Measurements from ENCODE around the gene ALDH3B1.

Gene ALDH3B1

DNA sequence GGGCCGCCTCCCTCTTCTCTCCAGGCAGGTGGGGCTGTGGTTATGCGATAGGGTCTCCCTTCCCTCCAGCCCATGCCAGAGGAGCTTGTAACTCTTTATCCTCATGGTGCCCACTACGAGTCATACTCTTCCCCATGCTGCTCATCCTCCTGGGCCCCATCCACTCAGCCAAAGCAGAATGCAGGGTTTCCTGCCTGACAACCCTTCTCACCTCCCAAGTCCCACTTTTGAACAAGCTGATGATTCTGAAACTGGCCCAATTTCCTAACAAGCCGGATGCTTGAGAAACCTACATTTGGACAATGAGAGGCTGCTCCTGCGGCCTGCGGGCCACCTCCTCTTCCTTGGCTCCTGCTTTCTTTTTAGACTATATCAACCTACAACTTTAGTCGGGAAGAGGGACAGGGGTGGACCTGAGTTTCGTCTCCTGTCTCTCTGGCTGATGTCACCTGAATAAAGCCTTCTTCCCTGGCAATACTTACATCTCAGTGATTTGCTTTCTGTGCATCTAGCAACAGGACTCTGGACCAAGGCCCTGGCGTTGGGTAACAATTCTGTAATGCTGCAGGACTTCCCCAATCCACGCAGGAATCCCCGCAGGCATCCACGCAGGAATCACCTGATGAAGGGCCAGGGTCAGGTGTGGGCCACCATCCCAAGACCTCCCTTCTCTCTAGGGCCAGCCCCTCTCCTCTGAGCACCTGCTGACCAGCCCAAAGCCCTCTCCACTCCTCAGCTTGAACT is 18.8 kb downstream of the ALDH3B1 start:
- no peak for DNase-seq (ENCODE audit: extremely low read depth in 1 of 2, low read depth in 1 of 2)

DNA sequence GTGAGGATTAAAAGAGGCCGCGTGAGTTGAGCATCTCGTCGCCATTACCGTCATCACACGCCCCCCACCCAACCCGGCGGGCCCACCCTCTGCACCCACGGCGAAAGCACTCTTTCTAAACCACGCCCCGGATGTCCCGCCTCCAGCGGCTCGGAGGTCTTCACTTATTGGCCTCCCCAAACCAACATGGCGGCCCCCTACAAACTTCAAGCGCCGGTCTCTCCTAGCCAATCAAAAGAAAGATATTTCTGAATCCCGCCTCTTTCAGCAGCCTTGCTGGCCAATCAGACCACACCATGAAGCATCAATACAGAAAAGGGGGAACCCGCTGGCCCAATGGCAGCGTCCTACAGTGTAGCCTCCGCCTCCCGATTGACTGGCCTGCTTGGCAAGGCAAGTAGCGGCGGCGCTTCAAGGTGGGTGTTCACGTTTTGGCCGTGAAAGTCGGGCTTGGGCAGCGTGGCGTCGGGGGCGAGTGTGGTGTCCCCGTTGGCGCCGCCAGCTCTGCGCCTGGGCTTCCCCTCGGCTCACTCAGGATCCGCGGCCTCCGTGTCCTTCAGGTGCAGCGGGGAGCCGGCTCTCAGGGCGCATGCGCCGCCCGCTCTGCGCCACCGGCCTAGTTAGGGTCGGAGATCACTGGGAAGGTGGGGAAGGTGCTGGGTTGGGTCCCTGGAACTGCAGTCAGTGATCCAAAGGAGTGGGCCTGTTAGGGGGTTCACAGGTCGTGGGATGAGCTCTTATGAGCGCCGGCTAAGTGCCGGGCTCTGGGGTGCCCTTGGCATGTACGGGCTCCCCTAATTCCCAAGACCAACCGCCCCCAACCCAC is 20.4 kb downstream of the ALDH3B1 start, which contains the start of gene NDUFS8:
TSS of gene NDUFS8 (plus strand) at position 364 of the 826 bp plus-strand sequence. CDS start 1,471 bp downstream, outside the sequence.
- peak; percentile 82 to 94 for DNase-seq (ENCODE audit: extremely low read depth in 1 of 2, low read depth in 1 of 2)

DNA sequence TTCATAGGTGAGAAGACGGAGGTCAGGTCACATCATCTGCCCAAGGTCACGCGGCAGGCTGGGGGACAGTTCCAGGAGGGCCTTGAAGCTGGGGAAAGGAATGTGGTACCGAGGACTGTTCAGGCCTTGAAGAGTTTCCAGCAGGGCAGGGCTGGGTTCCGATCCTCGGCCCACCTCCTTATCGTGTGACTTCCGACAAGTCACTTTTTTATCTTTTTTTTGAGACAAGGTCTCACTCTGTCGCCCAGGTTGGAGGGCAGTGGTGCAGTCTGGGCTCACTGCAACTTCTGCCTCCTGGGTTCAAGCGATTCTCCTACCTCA is 21.0 kb downstream of the ALDH3B1 start:
- no peak for DNase-seq (ENCODE audit: extremely low read depth in 1 of 2, low read depth in 1 of 2)

DNA sequence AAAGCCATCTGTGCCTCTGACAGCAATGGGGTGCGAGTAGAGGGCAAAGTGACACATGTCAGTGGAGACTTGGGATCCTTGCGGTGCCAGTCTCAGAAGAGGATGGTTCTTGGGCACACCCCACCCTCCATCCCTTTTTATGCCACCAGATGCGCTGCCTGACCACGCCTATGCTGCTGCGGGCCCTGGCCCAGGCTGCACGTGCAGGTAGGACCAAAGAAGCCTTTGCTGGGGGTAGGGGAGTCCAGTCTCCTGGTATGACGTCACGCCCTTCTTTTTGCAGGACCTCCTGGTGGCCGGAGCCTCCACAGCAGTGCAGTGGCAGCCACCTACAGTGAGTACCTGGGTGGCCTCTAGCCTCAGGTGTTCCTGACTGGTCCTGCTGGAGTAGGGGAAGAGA is 21.9 kb downstream of the ALDH3B1 start:
- DNase-seq (ENCODE audit: extremely low read depth in 1 of 2, low read depth in 1 of 2): no peak

DNA sequence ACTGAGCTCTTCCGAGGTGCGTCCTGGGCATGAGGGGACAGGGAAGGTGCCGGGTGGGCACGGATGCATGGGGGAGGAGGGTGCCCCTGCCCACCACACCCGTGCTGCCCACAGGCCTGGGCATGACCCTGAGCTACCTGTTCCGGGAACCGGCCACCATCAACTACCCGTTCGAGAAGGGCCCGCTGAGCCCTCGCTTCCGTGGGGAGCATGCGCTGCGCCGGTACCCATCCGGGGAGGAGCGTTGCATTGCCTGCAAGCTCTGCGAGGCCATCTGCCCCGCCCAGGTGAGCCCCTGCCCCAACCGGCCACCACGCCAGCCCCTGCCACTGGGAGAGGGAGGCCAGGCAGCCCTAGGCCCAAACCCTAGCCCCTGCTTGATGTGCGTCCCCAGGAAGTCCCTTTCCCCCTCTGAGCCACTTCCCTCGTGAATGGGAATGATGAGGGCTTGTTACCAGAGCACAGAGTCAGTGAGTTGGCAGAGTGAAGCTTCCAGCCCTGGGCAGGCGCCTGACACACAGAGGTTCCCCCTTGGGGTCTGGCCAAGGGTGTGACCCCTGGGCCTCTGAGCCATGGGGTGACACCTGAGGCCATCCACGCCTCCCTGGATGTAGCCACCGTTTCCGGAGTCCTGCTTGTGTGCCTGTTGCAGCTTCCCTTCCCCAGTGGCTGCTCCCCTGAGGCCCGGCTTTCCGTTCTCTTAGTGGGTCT is 23.0 kb downstream of the ALDH3B1 start:
- DNase-seq (ENCODE audit: extremely low read depth in 1 of 2, low read depth in 1 of 2): no peak

DNA sequence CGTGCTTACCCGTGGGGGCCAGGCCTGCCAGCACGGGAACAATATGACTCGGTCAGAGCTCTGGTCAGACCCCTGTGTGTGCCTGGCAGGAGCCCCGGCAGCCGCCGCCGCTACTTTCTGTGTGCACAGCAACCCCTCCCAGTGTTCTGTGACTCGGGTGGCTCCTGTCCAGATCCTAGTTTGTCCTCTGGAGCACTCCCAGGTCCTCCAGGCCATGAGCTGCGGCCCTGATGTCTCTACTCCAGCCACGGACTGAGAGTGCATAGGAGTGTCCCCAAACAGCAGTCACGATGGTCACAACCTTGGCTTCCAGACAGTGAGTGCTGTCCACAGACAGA is 23.6 kb downstream of the ALDH3B1 start:
- DNase-seq (ENCODE audit: extremely low read depth in 1 of 2, low read depth in 1 of 2): no peak

DNA sequence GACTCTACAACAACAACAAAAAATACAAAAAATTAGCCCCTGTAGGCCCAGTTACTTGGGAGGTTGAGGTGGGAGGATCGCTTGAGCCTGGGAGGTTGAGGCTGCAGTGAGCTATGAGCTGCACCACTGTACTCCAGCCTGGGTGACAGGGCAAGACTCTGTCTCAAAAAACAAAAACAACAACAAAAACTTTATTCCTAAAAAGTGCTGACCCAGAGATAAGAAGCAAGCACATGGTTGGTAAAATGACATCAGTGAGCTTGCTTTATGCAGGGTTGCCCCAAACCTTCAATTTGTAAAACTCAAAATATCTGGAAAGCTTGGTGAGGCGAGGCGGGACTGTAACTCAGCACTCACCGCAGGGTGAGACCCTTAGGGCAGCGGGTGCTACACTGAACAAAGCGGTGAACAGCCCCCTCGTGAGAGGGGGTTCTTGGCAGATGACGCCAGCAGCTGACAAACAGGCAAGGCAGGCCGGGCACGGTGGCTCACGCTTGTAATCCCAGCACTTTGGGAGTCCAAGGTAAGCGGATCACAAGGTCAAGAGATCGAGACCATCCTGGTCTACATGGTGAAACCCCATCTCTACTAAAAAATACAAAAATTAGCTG is 25.2 kb downstream of the ALDH3B1 start:
- DNase-seq (ENCODE audit: extremely low read depth in 1 of 2, low read depth in 1 of 2): no peak

DNA sequence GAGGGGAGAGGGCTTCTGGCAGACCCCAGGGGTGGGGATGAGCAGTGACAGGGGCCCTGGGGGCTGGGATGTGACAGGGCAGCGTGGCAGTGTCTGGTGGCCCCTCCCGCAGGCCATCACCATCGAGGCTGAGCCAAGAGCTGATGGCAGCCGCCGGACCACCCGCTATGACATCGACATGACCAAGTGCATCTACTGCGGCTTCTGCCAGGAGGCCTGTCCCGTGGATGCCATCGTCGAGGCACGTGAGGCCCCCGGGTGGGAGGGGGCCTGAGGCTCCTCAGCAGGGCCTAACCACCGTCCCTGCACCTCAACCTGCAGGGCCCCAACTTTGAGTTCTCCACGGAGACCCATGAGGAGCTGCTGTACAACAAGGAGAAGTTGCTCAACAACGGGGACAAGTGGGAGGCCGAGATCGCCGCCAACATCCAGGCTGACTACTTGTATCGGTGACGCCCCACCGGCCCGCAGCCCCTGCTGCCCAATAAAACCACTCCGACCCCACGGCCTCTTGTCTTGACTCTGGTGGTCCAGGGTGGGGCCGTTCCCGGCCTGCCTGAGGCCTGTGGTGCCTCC is 26.1 kb downstream of the ALDH3B1 start:
- no peak for DNase-seq (ENCODE audit: extremely low read depth in 1 of 2, low read depth in 1 of 2)

DNA sequence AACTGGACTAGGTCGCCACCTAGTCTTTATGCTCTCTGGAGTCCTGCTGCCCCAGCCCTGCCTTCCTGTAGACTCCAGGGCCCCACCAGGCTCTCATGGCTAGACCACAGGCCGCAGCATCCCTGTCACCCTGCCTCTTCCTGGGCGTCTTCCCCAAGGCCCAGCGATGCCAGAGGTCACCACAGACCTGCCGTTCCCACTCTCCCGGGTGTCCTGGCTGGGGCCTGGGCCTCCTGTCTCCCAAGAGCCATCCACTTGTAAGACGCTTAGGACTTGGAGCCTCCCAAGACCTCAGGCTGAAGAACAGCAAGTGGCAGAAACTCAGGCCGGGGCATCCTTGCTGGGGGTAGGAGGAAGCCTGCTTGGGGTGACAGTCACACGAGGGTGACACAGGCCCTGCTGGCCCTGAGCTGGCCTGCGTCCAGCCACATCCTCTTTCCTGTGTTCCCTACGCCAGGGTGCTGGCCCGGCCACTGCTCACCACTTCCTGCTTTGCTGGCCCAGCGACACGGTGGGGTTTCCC is 26.7 kb downstream of the ALDH3B1 start:
- no peak for DNase-seq (ENCODE audit: extremely low read depth in 1 of 2, low read depth in 1 of 2)

DNA sequence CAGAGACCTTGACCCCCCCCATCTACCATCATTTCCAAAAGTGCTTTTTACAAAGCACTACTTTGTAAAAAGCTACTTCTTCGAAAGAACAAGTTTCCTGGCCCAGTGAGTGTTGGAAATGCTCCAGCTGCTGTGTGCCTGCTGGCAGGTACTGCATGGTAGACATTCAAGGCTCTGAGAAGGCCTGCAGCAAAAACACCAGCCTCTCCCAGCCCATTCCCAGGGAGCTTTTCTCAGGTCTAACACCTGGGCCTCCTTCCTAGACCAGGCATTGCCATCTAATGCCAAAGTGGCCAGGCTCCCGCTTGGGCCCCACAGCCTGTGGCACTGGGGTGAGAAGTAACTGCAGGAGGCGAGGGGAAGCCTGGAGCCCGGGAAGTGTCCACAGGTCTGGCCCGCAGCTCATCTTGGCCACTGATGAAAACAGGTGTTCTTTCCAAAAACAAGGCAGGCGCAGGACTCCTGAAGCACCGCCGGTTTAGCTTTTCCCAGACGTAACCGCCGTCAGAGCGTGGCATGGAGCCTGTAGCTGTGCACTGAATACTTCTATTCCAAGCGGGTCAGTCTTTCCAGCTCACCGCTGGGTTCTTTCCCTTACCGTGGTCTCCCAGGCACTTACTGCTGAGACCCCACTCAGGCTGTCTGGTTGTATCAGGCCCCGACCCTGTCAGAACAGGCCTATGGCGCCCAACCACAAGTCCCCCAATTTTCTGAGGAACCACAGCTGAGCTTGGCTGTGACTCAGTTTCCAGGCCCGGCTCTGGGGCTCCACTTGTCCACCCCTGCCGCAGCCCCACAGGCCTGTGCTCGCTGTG is 27.5 kb downstream of the ALDH3B1 start:
- DNase-seq (ENCODE audit: extremely low read depth in 1 of 2, low read depth in 1 of 2): no peak

DNA sequence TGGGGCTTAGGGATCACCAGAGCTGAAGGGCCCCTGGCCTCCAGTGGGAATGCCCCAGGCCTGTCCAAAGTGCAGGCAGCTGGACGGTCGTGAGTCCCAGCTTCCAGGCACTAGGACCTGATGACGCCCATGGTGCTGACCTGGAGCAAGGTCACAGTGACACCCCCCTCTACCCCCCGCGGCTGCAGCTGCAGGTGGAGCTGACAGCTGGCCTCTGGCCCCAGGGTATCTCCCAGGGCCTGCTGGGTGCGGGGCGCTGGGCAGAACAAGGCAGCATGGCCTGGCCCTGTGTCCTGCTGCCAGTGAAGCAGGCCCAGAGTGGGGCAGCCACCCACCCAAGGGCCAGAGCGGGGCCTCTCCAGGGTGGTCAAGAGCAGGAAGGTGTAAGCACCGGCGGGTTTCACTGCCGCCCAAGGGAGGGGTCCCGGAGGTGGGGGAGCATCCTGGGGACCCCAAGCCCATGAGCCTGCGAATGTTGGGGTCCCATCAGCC is 28.1 kb downstream of the ALDH3B1 start:
- DNase-seq (ENCODE audit: extremely low read depth in 1 of 2, low read depth in 1 of 2): no peak

DNA sequence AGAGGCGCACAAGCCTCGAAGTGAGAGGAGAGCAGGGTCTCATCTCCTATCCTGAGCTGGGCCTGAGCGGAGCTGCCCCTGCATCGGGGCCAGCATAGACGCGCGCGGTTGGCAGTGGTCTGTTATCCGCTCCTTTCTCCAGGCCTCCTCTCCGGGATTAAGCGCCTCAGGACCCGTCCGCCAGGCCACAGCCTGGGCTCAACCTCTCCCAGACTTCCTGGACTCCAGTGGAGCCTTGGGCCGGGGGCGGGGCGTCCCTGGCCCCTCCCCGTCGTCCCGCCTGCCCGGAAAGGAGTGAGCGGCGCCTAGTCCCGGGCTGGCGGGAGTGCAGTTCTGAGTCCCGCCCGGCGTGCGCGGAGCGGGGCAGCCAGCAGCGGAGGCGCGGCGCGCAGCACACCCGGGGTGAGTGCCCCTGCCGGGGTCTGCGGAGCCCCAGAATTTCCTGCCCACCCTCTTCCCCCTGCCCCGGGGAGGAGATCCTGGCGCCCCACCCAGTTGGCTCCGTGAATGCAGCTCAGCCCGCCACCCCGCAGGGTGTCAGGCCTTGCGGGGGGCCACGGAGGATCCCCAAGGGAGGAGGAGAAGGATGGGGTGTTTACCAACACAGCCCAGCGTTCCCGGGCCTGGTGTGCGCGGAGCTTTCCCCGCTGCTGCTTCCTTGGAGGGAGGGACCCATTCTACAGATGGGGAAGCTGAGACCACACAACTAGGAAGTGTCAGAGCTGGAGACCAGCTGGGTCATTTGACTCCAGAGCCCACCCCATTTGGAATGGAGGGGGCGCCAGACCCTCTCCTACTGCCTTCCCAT is 28.8 kb downstream of the ALDH3B1 start, which contains the start of gene TCIRG1:
TSS of gene TCIRG1 (plus strand) at position 308 of the 808 bp plus-strand sequence. CDS start 2,247 bp downstream, outside the sequence.
- DNase-seq (ENCODE audit: extremely low read depth in 1 of 2, low read depth in 1 of 2): peak in 1 of 2 donors; percentile 46

DNA sequence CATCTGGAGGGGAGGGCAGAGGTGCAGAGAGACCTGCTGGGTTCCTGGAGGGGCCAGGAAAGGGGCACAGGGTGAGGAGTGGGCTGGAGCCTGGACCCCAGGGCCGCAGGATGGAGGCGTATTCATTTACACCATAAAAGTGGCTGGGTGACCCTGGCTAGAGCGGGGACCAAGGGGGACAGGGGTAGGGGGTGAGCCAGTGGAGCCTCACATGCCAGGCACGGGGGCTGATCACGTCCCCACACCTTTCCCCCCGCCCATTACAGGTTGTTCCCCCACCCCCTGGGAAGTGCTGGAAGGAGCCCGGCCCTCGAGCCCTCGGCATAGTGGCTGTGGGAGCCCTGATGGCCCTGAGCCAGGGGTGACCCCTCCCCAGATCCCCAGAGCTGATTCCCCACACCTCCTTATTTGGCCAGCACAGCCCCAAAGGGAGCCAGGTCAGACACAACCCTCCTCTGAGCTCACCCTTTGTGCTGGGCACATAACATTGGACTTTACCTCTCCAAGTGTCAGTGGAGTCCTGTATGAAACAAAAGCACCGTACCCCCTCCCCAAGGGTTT is 29.5 kb downstream of the ALDH3B1 start:
- DNase-seq (ENCODE audit: extremely low read depth in 1 of 2, low read depth in 1 of 2): no peak

DNA sequence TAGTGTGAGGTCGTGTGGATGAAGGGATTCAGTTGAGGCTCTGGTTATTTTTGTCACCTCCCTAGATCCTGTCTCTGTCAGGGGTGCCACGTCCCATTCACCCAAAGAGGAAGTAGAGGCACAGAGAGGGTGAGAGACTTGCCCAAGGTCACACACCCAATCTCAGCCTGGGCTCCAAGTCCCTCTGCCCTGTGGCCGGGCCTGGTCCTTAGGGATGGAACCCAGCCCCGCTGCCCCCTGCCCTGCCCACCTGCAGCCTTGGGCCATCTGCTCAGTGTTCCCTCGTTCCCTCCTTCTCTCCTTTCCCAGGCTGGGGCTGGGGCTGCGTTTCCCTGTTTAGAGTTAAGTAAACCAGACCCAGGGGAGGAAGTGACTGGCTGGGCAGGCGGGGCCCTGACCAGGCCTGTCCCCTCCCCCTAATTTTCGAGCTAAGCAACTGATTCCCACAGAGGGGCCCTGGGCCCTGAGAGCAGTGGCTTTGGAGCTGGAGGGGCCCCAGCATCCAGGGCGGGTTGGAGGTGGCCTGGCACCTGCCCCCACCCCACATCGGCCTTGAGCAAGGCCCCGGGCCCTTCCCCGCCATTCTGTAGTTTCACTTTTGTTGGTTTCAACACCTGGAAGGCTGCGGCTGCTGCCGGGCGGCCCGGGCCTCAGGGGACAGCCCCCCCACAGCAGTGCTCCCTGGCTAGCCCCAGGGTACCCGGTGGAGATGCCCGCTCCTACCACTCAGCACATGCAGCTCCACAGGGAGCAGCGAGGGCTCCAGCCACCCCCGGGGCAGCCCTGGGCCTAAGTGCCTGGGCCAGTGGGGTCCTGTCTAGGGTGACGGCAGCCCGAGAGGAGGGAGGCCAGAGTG is 30.2 kb downstream of the ALDH3B1 start:
- DNase-seq (ENCODE audit: extremely low read depth in 1 of 2, low read depth in 1 of 2): peak in 1 of 2 donors; percentile 14

DNA sequence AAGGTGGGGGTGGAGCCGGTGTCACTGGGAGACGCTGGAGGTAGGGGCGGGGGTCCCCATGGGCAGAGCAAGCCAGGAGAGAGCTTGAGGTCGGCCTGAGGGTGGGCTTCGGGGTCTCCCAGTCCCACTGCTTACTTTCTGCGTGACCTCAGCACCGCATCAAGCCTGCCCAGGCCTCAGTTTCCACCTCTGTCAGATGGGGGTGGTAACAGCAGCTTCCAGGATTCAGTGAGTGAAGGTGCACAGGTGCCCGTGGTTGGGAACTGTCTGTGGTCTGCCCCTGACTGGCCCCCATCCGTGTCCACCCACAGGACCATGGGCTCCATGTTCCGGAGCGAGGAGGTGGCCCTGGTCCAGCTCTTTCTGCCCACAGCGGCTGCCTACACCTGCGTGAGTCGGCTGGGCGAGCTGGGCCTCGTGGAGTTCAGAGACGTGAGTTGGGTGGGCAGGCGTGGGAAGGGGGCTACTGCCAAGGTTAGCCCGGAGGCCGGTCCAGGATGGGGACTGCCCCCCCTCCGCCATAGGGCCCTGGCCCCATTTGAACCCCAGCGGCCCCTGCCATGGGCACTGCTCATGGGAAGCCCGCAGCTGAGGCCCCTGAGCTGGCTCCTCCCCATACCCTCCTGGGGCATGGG is 30.9 kb downstream of the ALDH3B1 start:
- no peak for DNase-seq (ENCODE audit: extremely low read depth in 1 of 2, low read depth in 1 of 2)

DNA sequence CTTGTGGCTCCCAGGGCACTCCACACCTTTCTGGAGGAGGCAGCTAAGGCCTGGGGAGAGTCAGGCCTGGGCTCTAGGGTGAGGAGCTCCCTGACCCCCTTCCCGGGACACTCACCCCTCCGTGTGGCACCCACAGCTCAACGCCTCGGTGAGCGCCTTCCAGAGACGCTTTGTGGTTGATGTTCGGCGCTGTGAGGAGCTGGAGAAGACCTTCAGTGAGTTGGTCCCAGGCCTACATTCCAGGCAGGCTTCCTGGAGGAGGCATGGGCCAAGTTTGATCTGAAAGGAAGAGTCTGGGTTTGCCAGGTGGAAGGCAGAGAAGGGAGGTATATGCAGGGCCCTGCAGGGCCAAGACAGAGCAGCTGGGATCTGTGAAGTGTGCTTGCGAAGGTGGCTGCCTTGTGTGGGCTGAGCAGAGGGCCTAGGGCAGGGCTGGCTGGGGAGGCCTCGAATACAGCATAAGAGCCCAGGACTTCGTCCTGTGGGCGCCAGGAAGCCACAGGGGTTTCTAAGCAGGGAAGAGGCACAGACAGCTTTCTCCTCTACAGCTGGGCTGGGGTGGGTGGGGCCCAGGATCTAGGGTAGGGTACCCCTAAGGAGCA is 31.6 kb downstream of the ALDH3B1 start:
- no peak for DNase-seq (ENCODE audit: extremely low read depth in 1 of 2, low read depth in 1 of 2)

Data from activated CD8-positive, alpha-beta memory T cell treated with anti-CD3 and anti-CD28 coated beads for 1 hour (primary cell).